Psoas muscle (tissue), 8 donors: Measurements from ENCODE around the gene SUMF1. TPM values are rescaled to one million over a fixed set of nuclear protein-coding genes. Genes with fewer than 3 reads are reported as not detected.

Experiments used
- ATAC-seq, 4 donors: fragments of 200-7000 bp; cut with Tn5 transposase; one replicate each; pipeline ENCODE4 v1.9.1; 2020; ENCODE audit warnings: moderate library complexity in 3 of 4, mild to moderate bottlenecking in 2 of 4
- DNase-seq, 2 donors: peaks; one replicate each; pipeline ENCODE4 v3.0.0-alpha.2; 2020
- H3K27ac ChIP-seq: fragments of 200-600 bp; one replicate; pipeline ENCODE4 v1.8.0; 2022
- H3K27me3 ChIP-seq, 3 donors: fragments of 200-600 bp in 1 of 3; one replicate each; pipeline versions ENCODE4 v1.6.1 to v1.8.0; 2013 to 2022; ENCODE audit warnings: low read length in 2 of 3, mild to moderate bottlenecking in 2 of 3, moderate library complexity in 1 of 3; ENCODE audit not compliant: insufficient read depth in 3 of 3
- H3K36me3 ChIP-seq, 2 donors: fragments of 200-600 bp in 1 of 2; one replicate each; pipeline versions ENCODE4 v1.6.1 to v1.8.0; 2013 to 2022; ENCODE audit warnings: low read depth in 1 of 2, mild to moderate bottlenecking in 1 of 2, moderate library complexity in 1 of 2; ENCODE audit not compliant: insufficient read depth in 1 of 2
- H3K4me1 ChIP-seq: fragments of 200-600 bp; one replicate; pipeline ENCODE4 v1.8.0; 2022
- H3K4me3 ChIP-seq: fragments of 200-600 bp; one replicate; pipeline ENCODE4 v1.8.0; 2022; ENCODE audit warnings: mild to moderate bottlenecking
- H3K9me3 ChIP-seq: fragments of 200-600 bp; one replicate; pipeline ENCODE4 v1.8.0; 2022
- CTCF ChIP-seq: fragments of 200-600 bp; IDR thresholded peaks from one replicate; pipeline ENCODE4 v1.8.0; 2022; ENCODE audit warnings: antibody characterized with exemption
- WGBS, 3 donors: extraction: QIAGEN DNeasy Blood & Tissue Kit; methylation state at CpG; one replicate each; pipeline versions ENCODE4 v1.1.6 to v1.1.7; 2013; 5-methylcytosine and 5-hydroxymethylcytosine counted together
- intact Hi-C, 2 donors: fragments of 100-400 bp; cut with DNase I; formaldehyde crosslinking; loops; one replicate each; pipeline versions ENCODE4 v1.11.0 to v1.14.2; 2022
- polyA plus RNA-seq, 3 donors: library from polyadenylated mRNA; stranded (reverse); fragments of 200-250 nt; gene quantifications; one replicate each; pipeline ENCODE4 v1.2.3, GENCODE V29; 2013
- total RNA-seq, 4 donors: library from RNA; stranded (reverse); fragmentation: NEBNext Ultra II Directional in 2 of 4; extraction: Animal tissue kit (Norgen Biotek cat#: 25700) in 2 of 4; gene quantifications; one replicate each; pipeline versions ENCODE4 v1.2.1 to v1.2.4, GENCODE V29; 2021 to 2023
- donor health status: healthy with polysubstance abuse.
- donor health status: DM: no; HTN: no; CAD: no; lungs with moderate emphysema.
- donor health status: Bipolar disorder and iron deficiency.
- donor health status: healthy.
- donor health status: DM: yes; HTN: yes; CAD: no.
- donor health status: DM: no; HTN: no; CAD: no.
- donor health status: DM: no; HTN: no; CAD: no.
- donor health status: DM: yes; HTN: yes; CAD: no.

SUMF1 gene
- total and polyA plus RNA-seq, 7 donors, result 3.0 to 7.6 (median 5.0) TPM

GRCh38 chr3:4410606-4411005 lies 56.5 kb downstream of the SUMF1 start:
- DNase-seq (no peak), ATAC-seq (no peak)
- intact Hi-C loops, result no loop called here
- peaks cover 0 to 45% of the 10 kb centered on the region in 2 donors for H3K36me3 ChIP-seq
- 86 to 89% (median 89%) methylated on average over 4 of the region's 4 CpGs for WGBS, 3 donors
- H3K27ac ChIP-seq, result no peak overlapping the region
- no peak for TF ChIP-seq CTCF
- no peak overlapping the region for H3K4me3 ChIP-seq
- H3K9me3 ChIP-seq, result no peaks in the 10 kb centered on the region
- H3K4me1 ChIP-seq, result no peaks in the 10 kb centered on the region
- no peaks in the 10 kb centered on the region for H3K27me3 ChIP-seq

GRCh38 chr3:4409971-4410573 lies 57.0 kb downstream of the SUMF1 start:
- 63 to 76% (median 74%) methylated on average over 1 of the region's 1 CpG for WGBS, 3 donors
- TF ChIP-seq CTCF, result no peak
- H3K4me1 ChIP-seq, result no peaks in the 10 kb centered on the region
- no peak overlapping the region for H3K4me3 ChIP-seq
- H3K36me3 ChIP-seq, result peaks cover 0 to 42% of the 10 kb centered on the region in 2 donors
- H3K9me3 ChIP-seq, result no peaks in the 10 kb centered on the region
- intact Hi-C loops, result no loop called here
- no peak for ATAC-seq
- no peak for DNase-seq
- H3K27me3 ChIP-seq, result no peaks in the 10 kb centered on the region
- no peak overlapping the region for H3K27ac ChIP-seq

- Histone ChIP-seq H3K27me3 (no peaks in the 10 kb centered on the region), H3K4me1 (no peaks in the 10 kb centered on the region), H3K9me3 (no peaks in the 10 kb centered on the region), H3K36me3 (peaks cover 0 to 40% of the 10 kb centered on the region in 2 donors), H3K27ac (no peak overlapping the region), H3K4me3 (no peak overlapping the region)
- intact Hi-C loops, result no loop called here
- TF ChIP-seq CTCF, result no peak
- 73 to 76% (median 75%) methylated on average over 4 of the region's 4 CpGs for WGBS, 3 donors
- ATAC-seq, result no peak
- DNase-seq, result no peak
These were observed 57.7 kb downstream of the SUMF1 start for GRCh38 chr3:4409415-4409814.

- no peak for TF ChIP-seq CTCF
These were observed 58.1 kb downstream of the SUMF1 start for GRCh38 chr3:4408958-4409357.

GRCh38 chr3:4407941-4408340 lies 59.1 kb downstream of the SUMF1 start:
- ATAC-seq (no peak), DNase-seq (no peak)
- 81 to 82% (median 81%) methylated on average over 2 of the region's 2 CpGs for WGBS, 3 donors
- H3K4me1 ChIP-seq, result no peaks in the 10 kb centered on the region
- no peak overlapping the region for H3K27ac ChIP-seq
- H3K9me3 ChIP-seq, result no peaks in the 10 kb centered on the region
- peaks cover 2 to 47% of the 10 kb centered on the region in 2 donors for H3K36me3 ChIP-seq
- intact Hi-C loops, result no loop called here
- TF ChIP-seq CTCF, result no peak
- no peak overlapping the region for H3K4me3 ChIP-seq
- no peaks in the 10 kb centered on the region for H3K27me3 ChIP-seq

More at GRCh38 chr3:4408958-4409357, 58.1 kb downstream of the SUMF1 start:
- Histone ChIP-seq H3K27ac (no peak overlapping the region), H3K36me3 (peaks cover 0 to 40% of the 10 kb centered on the region in 2 donors), H3K4me3 (no peak overlapping the region), H3K9me3 (no peaks in the 10 kb centered on the region), H3K4me1 (no peaks in the 10 kb centered on the region), H3K27me3 (no peaks in the 10 kb centered on the region)
- ATAC-seq (no peak), DNase-seq (no peak)
- intact Hi-C loops, result no loop called here
